ENCODE data around the gene MICA.

Gene MICA

GRCh38 chr6:31462026-31462963, 58.9 kb downstream of the MICA start:
- DNase-seq (ENCODE audit: low spot score), result no peak

DNA sequence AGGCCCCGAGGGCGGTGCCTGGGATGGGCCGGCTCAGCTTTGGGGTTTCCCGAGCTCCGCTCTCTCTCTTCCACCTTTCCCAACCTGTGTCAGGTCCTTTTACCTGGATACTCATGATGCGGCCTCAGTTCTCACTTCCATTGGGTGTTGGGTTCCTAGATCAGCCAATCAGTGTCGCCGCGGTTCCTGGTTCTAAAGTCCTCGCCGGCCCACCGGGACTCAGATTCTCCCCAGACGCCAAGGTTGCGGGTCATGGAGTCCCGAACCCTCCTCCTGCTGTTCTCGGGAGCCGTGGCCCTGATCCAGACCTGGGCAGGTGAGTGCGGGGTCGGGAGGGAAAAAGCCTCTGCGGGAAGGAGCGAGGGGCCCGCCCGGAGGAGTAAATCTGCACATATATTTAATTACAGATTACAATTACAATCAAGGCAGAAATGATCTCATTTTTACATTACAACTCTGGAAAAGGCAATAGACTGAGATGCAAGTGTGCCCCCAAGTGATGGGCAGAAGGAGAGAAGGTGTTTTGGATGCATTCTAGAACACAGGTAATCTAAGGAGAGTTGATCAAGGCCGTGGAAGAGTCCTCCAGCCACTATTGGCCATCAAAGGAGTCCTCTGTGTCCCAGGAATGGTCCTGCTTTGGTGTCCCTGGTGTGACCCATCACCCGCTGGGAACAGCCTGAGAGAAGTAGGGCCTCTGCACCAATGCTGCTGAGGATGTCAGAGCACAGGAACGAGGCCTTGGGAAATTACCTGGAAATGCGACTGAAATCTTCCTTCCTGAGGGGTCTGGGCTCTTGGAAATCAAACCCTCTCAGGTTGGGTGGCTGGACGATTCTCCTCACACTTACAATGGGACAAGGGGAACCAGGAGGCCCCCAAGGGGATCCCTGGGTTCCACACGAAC, 59.8 kb downstream of the MICA start:
- DNase-seq (ENCODE audit: low spot score), result peak; percentile 94

GRCh38 chr6:31464252-31465184, 61.1 kb downstream of the MICA start:
- no peak for DNase-seq (ENCODE audit: low spot score)
